Adrenal gland (tissue), 5 donors: Measurements from ENCODE around the gene ZMYM2.

ENCODE experiments used
- CTCF ChIP-seq, 6 experiments: fragments of 450-650 bp in 4 of 6; fragments of 200-600 bp in 2 of 6; sonication (generic) in 1 of 6; IDR thresholded peaks; 1 replicate in 5 of 6; 2 replicates in 1 of 6; pipeline versions ENCODE4 v1.5.1 to v1.8.0; 2016 to 2021; ENCODE audit warnings: antibody characterized with exemption in 6 of 6, mild to moderate bottlenecking in 2 of 6, moderate library complexity in 1 of 6
- POLR2A ChIP-seq, 2 donors: fragments of 450-650 bp; IDR thresholded peaks; one replicate each; pipeline ENCODE4 v1.6.1; 2017; ENCODE audit warnings: antibody characterized with exemption in 2 of 2, mild to moderate bottlenecking in 2 of 2, moderate library complexity in 1 of 2
- donor health status: DM: no; HTN: no; CAD: no.

GRCh38 chr13:19950374-19950773, 8.2 kb upstream of the ZMYM2 start:
- no peak for TF ChIP-seq CTCF (IDR thresholded peaks at IDR 0.05)
- TF ChIP-seq POLR2A (IDR thresholded peaks at IDR 0.05) = no peak
